Pons (tissue), 1 donor: ENCODE data around the gene LAT.
"Not testable (repeated sequence)": the region's sequence is repeated elsewhere in the genome, so short reads cannot be mapped to it uniquely, and the experiment has no call there.

ENCODE experiments used
- DNase-seq: peaks from one replicate; pipeline ENCODE4 v3.0.0-alpha.2; 2016; ENCODE audit warnings: low spot score

LAT gene

GRCh38 chr16:28984619-28985135 is at the start of gene LAT:
LAT (plus strand) TSS chr16:28985052; CDS start chr16:28985418, 366 bp downstream.
- no peak for DNase-seq

DNA sequence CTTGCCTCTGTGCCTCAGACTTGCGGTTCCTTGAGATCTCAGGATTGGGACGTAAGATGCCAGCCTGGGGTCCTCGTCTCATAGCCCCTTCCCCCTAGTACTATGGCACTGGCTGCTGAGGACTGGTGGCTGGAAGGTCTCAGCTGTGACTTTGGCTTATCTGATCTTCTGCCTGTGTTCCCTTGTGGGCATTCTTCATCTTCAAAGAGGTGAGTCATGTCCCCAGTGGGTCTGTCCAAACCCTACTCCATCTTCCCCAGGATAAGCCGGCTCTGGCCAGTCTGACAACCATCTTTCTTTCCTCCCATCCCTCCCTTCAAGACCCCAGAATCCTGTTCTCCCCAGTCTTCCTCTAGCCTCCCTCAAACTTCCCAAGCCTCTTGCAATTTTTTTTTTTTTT is 49.5 kb upstream of the LAT start:
- no peak for DNase-seq

DNA sequence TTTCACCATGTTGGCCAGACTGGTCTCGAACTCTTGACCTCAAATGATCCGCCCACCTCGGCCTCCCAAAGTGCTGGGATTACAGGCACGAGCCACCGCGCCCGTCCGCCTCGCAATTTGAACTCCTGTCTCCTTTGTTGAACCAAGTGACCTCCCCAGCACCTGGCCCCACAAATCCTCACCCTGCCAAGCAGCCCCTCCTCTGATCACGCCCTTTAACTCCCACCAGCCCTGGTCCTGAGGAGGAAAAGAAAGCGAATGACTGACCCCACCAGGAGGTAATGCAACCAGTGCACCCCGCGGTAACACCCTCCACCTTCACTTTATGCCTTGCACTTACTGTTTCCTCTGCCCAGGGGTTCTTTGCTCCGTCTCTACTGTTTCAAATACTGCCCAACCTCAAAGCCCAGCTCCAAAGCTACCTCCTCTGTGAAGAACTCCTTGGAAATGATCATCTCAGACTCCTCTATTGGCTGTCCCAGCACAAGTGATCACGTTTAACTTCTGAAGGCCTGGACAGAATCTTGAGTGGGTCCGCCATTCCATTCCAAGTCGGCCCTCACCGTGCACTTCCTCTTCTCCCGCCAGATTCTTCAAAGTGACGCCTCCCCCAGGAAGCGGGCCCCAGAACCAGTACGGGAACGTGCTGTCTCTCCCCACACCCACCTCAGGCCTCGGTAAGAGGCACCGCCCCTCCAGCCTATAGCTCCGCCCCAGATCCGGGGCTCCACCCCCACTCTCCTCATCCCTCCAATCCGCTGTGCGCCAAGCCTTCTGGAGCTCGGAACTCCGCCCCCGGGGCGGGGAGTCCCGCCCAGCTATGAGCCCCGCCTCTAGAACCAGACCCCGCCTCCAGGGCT is 48.7 kb upstream of the LAT start:
- peak; percentile 75 for DNase-seq

DNA sequence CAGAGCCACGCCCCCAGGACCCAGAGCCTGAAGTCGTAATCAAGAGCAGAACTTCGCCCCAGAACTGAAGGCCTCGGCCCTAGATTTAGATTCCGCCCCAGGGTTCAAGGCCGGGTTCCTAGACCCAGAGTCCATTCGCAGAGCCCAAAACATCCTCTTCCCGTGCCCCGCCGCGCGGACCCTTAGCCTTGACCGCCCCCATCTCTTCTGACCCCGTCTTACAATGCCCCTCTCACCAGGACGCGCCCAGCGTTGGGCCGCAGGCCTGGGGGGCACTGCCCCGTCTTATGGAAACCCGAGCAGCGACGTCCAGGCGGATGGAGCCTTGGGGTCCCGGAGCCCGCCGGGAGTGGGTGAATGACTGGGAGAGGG is 48.1 kb upstream of the LAT start:
- DNase-seq, result no peak

DNA sequence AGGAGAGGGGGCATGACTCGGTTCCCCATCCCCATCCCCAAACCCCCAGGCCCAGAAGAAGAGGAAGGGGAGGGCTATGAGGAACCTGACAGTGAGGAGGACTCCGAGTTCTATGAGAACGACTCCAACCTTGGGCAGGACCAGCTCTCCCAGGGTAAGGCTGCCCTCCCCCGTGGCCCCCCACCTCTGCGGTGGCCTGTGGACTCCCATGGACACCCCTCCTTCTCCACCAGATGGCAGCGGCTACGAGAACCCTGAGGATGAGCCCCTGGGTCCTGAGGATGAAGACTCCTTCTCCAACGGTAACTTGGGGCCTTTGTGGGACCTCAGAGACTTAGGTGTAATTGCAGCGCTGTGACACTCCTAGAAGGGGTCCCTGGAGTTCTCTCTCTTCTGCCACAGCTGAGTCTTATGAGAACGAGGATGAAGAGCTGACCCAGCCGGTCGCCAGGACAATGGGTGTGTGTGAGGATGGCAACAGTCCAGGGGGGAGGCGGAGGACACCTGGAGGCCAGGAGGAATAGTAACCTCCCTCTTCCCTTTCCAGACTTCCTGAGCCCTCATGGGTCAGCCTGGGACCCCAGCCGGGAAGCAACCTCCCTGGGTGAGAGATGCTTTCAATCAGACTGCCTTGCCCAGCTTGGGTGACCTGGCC is 47.5 kb upstream of the LAT start:
- DNase-seq, result no peak

DNA sequence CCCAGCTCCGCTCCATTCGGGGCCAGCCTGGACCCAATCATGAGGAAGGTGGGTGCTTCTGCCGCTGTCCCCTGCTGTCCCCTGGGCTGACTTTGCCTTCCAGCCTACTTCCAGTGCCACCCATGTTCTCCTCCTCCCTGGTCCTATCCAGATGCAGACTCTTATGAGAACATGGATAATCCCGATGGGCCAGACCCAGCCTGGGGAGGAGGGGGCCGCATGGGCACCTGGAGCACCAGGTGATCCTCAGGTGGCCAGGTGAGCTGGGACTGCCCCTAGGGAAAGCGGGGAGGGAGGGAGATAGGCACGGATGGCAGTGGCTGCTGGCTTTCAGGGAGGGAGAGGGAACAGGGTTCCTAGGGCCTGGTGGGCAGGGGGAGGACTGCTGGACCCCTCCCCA is 46.1 kb upstream of the LAT start:
- no peak for DNase-seq

DNA sequence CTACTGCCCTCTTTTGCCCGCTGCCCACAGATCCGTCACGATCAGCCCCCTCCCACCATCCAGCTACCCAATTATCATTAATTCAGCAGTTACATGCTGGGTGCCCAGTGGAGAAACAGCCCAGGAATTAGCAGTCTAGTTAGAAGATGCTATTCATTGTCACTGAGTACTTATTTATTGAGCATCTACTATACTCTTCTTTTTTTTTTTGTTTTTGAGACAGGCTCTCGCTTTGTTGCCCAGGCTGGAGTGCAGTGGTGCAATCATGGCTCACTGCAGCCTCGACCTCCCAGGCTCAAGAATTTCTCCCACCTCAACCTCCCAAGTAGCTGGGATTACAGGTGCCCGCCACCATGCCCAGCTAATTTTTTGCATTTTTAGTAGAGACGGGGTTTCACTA is 45.0 kb upstream of the LAT start:
- not testable (repeated sequence) for DNase-seq

DNA sequence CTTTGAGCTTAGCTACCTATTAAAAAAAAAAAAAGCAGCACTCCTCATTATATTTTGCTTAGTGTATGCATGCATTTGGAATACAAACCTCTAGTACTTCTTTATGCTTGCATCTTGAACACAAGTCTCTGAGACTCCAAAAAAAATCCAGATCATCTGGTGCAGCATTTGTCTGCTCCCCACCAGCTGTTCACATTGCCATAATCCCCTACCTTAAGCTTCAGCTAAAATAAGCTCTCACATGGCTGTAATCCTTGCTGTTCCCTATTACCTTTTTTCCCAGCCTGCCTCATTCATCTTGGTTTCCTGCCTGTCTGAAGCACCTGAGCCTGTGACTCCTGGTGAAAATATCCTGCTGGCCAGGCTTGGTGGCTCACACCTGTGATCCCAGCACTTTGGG is 41.6 kb upstream of the LAT start:
- no peak for DNase-seq

- no peak for DNase-seq
Observed at GRCh38 chr16:28946681-28947080, 38.2 kb upstream of the LAT start.

GRCh38 chr16:28950648-28951409 is 34.0 kb upstream of the LAT start, which contains the start of gene NFATC2IP:
NFATC2IP (plus strand) TSS chr16:28950937; CDS start chr16:28951012, 75 bp downstream.
- peak; percentile 100 for DNase-seq

DNA sequence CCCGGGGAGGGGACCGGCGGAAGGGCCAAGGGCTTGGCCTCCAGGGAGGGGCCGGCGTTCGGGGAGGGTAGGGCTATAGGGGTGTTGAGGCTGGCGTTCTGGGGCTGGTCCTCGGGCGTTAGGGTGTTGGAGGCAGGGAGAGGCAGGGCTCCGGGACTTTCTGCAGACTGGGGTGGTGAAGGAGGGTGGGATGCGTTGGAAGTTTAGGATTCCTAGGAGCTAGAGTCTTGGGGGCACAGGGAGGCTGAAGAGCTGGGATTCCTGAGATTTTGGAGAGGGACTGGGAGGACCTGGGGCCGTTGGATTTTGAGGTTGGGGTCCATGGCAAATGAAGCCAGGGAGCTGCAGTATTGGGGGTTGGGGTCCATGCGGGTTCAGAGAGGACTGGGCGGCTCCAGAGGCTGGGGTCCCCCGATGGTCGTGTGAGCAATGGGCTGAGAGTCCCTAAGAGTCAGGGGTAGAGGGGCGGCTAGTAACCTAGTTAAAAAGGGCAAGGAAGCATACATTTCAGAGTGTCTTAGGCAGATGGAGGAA is 33.4 kb upstream of the LAT start:
- DNase-seq, result no peak

GRCh38 chr16:28958216-28958615 is 26.6 kb upstream of the LAT start:
- DNase-seq, result no peak

DNA sequence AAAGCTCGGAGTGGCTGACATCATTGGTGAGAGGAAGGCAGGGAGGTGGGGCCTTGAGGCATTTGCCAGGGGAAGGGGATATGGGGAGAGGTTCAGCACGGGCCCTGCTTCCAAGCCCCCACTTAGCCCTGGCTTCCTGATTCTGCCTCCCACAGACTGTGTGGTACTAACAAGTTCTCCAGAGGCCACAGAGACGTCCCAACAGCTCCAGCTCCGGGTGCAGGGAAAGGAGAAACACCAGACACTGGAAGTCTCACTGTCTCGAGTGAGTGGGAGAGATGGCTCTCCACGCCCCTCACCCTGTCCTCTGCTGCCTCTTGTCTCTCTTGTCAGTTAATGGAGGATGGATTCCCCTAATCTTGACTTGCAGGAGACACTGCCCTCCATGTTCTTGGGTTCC is 26.0 kb upstream of the LAT start:
- no peak for DNase-seq

DNA sequence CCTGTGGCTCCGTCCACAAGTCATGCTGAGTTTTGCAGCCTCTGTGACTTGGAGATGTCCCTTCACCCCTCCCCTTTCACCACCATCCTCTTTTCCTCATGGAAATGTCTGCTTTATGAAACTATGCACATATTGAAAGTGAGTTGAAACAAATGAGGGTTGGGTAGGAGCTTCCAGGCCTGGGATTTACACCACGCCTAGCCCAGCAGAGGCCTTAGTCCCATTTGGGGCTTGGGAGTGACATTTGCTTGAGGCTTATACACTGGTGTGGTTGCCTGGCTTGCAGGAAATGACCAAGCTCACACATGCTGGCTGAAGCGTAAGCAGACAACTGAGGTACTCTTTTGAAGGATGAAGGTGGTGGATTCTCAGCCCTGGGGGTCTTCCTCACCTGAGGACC is 20.8 kb upstream of the LAT start:
- DNase-seq, result no peak

- DNase-seq, result no peak
Observed at GRCh38 chr16:28964496-28964895, 20.4 kb upstream of the LAT start.

- no peak for DNase-seq
Observed at GRCh38 chr16:28967156-28967555, 17.7 kb upstream of the LAT start.

GRCh38 chr16:28969696-28970095 is 15.2 kb upstream of the LAT start:
- not testable (repeated sequence) for DNase-seq

DNA sequence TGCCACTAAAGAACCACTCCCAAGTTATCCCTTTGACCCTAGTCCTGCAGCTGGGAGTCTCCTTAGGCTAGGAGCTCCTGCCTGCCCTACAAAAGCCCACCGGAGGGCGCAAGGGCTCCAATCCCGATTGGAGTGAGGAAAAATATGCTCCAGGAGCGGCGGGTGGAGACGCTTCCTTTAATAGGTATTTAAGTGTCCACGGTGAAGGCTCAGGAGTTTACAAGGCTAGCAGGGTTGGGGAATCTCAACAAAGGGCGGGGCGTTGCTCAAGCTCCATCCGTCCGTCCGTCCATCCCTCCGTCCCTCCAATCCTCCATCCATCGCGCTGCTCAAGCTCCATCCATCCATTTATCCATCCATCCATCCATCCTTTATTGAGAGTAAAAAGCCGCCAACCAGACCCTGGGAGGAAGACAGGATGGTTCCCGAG is 10.8 kb upstream of the LAT start:
- peak; percentile 74 for DNase-seq

- DNase-seq, result peak; percentile 93
Observed at GRCh38 chr16:28974437-28975157, 10.3 kb upstream of the LAT start, which contains the start of gene SPNS1. SPNS1 (plus strand) TSS chr16:28974778; CDS start chr16:28975152, 374 bp downstream.

DNA sequence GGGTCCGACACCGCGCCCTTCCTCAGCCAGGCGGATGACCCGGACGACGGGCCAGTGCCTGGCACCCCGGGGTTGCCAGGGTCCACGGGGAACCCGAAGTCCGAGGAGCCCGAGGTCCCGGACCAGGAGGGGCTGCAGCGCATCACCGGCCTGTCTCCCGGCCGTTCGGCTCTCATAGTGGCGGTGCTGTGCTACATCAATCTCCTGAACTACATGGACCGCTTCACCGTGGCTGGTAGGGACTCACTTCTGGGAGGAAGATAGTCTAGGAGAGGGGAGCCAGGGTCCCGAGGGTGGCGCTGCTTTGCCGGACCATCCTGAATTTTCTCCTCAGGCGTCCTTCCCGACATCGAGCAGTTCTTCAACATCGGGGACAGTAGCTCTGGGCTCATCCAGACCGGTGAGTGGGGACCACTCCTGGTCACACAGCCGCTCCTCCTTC is 9.7 kb upstream of the LAT start:
- no peak for DNase-seq
